Umbilical cord (tissue), 2 donors: ENCODE results near the gene NOC3L. TPM values are rescaled to one million over a fixed set of nuclear protein-coding genes. Genes with fewer than 3 reads are reported as not detected.
"Not testable (repeated sequence)": the region's sequence is repeated elsewhere in the genome, so short reads cannot be mapped to it uniquely, and the experiment has no call there.

Source experiments
- DNase-seq: peaks from one replicate; pipeline ENCODE4 v3.0.0-alpha.2; 2015; ENCODE audit warnings: low spot score
- total RNA-seq: library from RNA; depleted of rRNA; stranded (reverse); fragments of >200 nt; gene quantifications from one replicate; pipeline ENCODE4 v1.2.3, GENCODE V29; 2014; ENCODE audit warnings: low replicate concordance; ENCODE audit not compliant: insufficient read depth

NOC3L gene, protein sequence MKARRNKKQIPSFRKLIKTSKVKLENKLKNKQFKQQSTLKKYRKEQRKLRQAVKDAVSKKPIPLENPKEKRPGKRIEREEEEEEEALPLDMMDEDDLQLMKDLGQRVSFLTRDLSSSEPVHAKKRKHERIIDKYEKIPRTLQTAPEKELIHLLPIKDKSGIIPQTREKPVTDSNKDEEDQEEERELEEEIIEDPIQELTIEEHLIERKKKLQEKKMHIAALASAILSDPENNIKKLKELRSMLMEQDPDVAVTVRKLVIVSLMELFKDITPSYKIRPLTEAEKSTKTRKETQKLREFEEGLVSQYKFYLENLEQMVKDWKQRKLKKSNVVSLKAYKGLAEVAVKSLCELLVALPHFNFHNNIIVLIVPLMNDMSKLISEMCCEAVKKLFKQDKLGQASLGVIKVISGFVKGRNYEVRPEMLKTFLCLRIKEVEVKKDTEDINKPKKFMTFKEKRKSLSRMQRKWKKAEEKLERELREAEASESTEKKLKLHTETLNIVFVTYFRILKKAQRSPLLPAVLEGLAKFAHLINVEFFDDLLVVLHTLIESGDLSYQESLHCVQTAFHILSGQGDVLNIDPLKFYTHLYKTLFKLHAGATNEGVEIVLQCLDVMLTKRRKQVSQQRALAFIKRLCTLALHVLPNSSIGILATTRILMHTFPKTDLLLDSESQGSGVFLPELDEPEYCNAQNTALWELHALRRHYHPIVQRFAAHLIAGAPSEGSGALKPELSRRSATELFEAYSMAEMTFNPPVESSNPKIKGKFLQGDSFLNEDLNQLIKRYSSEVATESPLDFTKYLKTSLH
- total RNA-seq, result 14.2 TPM

DNA sequence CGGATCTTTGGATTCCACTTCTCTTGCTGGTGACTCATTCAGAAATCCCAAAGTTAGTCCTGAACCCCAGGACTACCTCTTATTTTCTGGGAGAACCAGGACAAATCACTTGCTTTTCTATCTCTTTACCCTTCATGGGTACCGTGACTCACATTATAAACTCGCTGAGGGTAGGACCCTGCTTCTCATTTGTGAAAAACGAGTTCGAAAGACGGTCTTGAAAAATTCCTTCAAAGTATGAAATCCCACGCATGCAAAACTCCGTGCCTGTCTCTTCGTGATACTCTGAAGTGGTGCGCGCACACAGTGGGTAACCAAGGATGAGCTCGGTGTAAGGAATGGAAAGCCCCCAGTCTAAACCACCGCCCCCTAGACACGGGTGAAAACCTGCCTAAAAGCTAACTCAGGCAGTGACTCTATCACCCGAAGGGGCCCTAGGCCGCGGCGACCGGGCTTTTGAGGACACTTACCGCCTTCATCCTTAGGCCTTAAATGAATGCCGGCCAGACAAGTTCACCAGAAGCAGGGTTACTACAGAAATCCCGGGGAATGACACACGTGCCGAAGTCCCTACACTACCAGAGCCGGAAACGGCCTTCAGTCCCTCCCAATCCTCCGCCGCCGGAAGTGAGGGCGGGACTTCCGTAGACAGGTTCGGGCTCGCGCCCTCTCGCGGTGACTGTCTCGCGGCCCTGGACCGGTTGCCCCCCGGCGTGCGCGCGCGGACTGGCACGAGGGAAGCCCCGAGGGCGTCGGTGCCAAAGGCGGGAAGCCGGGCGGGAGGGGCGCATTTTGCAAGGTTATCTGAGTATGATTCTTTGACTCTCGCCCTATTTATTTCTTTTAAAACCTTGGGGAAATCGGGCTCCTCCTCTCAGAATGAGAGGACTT is at the start of gene NOC3L:
NOC3L (minus strand) TSS at position 580 of the 891 bp plus-strand sequence; CDS start at position 479, 101 bp downstream.
- peak; percentile 96 for DNase-seq

GRCh38 chr10:94412449-94412848 is 49.7 kb upstream of the NOC3L start:
- peak; percentile 54 for DNase-seq

DNA sequence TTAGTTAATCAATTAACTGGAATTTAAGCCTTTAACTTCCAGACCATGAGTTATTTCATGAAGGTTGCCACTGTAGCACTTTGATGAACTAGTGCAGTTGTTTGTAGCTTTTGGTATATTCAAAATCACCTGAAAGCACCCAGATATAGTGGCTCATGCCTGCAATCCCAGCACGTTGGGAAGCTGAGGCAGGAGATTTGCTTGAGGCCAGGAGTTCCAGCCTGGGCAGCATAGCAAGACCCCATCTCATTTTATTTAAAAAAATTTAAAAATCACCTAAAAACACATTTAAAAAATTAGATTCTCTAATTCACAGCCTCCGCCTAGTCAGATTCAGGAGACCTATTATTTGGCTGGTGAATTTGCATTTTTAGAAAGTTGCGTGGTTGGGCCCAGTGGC is 48.6 kb upstream of the NOC3L start:
- no peak for DNase-seq

GRCh38 chr10:94409021-94409657 is 46.4 kb upstream of the NOC3L start:
- no peak for DNase-seq

DNA sequence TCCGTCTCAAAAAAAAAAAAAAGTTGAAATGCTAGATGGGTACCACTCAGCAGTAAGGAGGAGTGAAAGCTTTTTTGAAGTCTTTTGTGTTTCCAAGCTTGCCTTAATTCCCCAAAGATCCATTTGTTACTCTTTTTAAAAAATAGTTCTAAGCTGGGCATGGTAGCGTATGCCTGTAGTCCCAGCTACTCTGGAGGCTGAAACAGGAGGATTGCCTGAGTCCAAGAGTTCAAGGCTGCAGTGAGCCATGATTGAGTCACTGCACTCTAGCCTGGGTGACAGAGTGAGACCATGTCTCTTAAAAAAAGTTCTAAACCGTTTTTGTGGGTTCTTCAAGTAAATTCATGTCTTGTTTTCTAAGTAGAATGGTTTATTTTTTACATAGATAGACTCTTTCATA is 44.9 kb upstream of the NOC3L start:
- DNase-seq, result no peak

- DNase-seq, result no peak
These were observed 42.7 kb upstream of the NOC3L start for GRCh38 chr10:94405406-94405805.

DNA sequence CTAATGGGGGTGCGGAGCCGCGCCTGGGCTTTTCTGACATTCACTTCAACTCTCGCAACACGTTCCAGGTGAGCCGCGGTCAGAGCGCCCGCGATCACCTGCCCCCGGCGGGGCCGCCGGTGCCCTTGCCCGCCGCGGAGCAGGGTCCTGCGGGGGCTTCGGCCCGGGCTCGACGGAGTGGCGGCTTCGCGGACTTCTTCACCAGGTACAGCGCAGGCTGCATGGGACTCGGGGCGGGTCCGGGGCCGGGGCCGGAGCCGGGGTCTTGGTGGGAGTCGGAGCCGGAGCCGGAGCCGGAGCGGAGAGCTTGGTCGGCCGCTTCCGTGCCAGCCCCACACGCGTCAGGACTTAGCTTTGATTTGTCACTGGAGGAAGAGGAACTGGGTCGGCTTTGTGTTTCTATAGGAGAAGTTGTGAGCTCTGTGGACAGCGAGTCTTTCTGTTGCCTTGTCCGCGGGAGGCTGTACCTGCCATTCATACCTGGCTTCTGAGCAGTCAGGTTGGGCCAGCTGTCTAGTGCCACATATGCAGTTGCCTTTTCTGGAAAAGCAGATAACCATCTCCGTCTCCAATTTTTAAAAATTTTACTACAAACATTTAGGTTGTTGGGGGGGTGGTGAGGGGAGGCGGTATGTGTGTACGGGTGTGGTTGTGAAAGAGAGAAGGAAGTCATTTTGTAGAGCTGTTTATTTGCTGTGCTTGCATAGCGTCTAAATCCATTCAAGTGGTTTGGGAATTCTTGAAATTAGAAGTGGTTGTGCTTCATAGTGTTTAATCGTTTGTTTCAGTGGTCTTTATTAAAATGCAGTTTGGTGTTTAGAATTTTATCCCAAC is 40.9 kb upstream of the NOC3L start:
- DNase-seq, result peak; percentile 74

DNA sequence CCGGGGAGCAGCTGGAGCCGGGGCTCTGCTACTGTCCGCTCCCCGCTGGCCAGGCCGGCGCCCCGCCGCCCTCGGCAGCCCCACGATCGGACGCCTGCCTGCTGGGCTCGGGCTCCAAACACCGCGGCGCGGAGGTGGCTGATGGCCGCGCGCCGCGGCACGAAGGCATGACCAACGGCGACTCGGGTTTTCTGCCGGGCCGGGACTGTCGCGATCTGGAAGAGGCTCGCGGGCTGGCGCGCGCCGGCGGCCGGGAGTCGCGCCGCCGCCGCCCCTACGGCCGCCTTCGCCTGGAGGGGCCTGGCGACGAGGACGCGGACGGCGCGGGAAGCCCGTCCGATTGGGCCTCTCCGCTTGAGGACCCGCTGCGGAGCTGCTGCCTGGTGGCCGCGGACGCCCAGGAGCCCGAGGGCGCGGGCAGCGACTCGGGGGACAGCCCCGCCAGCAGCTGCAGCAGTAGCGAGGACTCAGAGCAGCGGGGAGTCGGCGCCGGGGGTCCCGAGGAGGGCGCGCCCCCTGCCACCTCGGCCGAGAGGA is 40.2 kb upstream of the NOC3L start:
- no peak for DNase-seq

DNA sequence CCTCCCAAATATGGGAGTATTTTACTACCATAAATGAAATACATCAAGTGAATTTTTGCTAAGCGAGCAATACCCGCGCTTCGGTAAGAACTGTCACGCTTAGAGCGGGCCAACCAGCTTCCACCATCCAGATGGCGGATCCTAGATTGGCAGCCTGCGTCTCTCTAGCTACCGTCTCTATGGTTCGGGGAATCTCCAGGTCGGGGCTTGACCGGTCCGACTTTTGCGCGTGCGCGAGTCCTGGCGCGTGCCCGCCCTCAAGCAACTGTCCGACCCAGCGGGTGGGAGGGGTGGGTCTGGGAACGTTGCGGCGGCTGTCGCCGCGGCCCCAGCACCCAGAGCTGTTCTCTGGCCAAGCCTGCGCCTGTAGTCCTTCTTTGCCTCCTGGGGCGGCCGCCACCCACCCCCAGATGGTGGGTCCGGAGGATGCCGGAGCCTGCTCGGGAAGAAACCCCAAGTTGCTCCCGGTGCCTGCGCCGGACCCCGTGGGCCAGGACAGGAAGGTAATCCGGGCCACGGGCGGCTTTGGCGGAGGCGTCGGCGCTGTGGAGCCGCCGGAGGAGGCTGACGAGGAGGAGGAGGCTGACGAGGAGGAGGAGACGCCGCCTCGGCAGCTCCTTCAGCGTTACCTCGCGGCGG is 39.6 kb upstream of the NOC3L start, which contains the start of gene TBC1D12:
TBC1D12 (plus strand) TSS at position 338 of the 639 bp plus-strand sequence; CDS start at position 411, 73 bp downstream.
- DNase-seq, result peak; percentile 98

DNA sequence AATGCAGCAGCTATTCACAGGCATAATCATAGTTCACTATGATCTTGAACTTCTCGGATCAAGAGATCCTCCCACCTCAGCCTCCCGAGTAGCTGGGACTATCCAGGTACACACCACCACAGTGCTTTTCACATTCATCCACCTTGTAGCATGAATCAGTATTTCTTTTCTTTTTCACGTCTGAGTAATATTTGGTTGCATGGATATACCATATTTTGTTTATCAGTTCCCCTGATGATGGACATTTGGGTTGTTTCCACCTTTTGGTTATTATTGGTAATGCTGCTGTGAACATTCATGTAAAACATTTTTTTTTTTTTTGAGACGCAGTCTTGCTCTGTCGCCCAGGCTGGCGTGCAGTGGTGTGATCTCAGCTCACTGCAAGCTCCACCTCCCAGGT is 36.0 kb upstream of the NOC3L start:
- no peak for DNase-seq

GRCh38 chr10:94397549-94398370 is 35.0 kb upstream of the NOC3L start:
- peak; percentile 29 for DNase-seq

- DNase-seq, result not testable (repeated sequence)
These were observed 29.4 kb upstream of the NOC3L start for GRCh38 chr10:94392117-94392516.

DNA sequence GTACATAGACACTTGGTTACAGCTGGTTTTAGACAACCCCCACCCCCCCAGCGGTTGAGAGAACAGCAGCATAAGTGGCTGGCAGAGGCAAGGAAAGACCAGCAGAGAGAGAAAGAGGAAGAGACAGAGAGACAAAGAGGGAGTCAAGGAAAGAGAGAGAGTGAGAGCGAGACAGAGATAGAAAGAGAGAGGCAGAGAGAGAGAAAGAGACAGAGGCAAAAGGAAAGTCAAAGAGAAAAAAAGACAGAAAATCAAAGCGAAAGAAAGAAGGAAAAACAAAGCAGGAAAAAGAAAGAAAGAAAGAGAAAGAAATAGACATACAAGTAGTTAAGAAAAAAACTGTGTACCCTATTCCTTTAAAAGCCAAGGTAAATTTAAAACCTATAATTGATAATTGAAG is 23.0 kb upstream of the NOC3L start:
- not testable (repeated sequence) for DNase-seq

- DNase-seq, result no peak
These were observed 20.8 kb upstream of the NOC3L start for GRCh38 chr10:94383530-94383929.

GRCh38 chr10:94376865-94377264 is 14.1 kb upstream of the NOC3L start:
- DNase-seq, result no peak

DNA sequence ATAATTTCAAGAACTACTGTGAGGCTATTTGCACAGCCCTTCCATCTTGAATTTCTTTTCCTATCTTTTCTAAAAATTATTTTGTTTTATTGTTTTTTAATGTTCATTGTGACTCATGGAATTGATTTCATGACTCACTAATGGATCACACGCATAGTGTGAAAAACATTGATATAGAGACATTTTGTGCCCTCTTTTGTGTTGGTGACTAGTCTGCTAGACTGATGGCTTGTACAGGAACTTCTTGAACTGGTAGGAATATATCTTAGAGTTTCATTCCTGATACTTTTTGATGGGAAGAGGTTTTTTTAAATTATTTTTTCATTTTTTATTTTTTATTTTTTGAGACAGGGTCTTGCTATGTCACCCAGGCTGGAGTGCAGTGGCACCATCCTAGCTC is 12.6 kb upstream of the NOC3L start:
- no peak for DNase-seq

DNA sequence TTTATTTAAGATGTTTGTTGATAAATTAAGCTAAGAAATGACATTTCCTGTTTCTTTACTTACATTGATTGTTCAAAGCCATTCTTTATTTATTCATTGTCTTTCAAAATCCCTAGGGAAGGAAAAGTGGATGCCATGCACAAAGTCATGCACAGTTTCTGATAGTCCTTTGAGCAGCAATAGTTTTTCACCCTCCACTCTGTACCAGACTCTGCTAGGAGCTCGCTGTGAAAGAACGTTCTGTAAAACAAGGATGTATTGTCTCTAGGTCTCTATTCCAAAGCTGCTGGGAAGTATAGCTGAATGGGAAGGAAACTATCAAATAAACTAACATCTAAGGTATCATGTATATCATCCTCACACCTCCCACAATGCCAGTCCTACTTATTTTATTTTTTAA is 7.8 kb upstream of the NOC3L start:
- no peak for DNase-seq

DNA sequence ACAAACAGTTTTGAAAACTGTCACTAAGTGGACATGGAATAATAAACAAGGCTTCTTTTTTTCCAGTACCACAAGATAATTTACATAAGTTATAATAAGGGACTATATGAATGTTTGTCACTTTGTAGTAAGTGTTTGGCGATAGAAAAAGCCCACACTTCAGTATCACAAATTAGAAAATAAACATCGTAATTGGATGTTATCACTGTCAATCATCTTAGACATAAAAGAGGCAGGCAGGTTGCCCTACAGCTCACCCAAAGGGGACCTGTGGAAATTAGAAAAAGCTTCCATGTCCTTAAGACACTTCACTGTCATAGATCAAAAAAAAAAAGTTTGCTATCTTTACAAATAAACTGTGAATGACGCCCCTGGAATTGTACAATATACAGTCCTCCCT is 3.6 kb upstream of the NOC3L start:
- DNase-seq, result no peak
